Tibial artery (tissue), 4 donors: ENCODE measurements around the gene MFAP4.

Experiments
- DNase-seq, 2 donors: peaks; one replicate each; pipeline ENCODE4 v3.0.0-alpha.2; 2019
- H3K27ac ChIP-seq, 2 donors: fragments of 200-600 bp; sonication (generic) in 1 of 2; 1 replicate in 1 of 2; 2 replicates in 1 of 2; pipeline ENCODE4 v1.5.1; 2018 to 2019; ENCODE audit warnings: mild to moderate bottlenecking in 1 of 2
- H3K27me3 ChIP-seq, 2 donors: fragments of 200-600 bp; sonication (generic) in 1 of 2; one replicate each; pipeline versions ENCODE4 v1.5.1 to v1.6.0; 2016 to 2019
- H3K36me3 ChIP-seq, 3 donors: fragments of 200-600 bp; sonication (generic) in 2 of 3; one replicate each; pipeline ENCODE4 v1.5.1; 2016 to 2019; ENCODE audit warnings: mild to moderate bottlenecking in 2 of 3
- H3K4me1 ChIP-seq, 4 donors: fragments of 200-600 bp; sonication (generic) in 2 of 4; 1 replicate in 3 of 4; 2 replicates in 1 of 4; pipeline ENCODE4 v1.5.1; 2016 to 2019
- H3K4me3 ChIP-seq, 2 donors: fragments of 200-600 bp; sonication (generic) in 1 of 2; 1 replicate in 1 of 2; 2 replicates in 1 of 2; pipeline ENCODE4 v1.5.1; 2018 to 2019; ENCODE audit warnings: mild to moderate bottlenecking in 2 of 2
- H3K9me3 ChIP-seq, 3 donors: fragments of 200-600 bp; sonication (generic) in 1 of 3; one replicate each; pipeline ENCODE4 v1.5.1; 2016 to 2019
- intact Hi-C: fragments of 100-400 bp; cut with DNase I; formaldehyde crosslinking; loops from one replicate; pipeline ENCODE4 v1.15.0; 2023; ENCODE audit warnings: low total_unique reads
- TF ChIP-seq, protein P1 (sequence below), 2 experiments: fragments of 200-600 bp in 1 of 2; fragments of 450-650 bp in 1 of 2; IDR thresholded peaks; one replicate each; pipeline ENCODE4 v1.5.1; 2017 to 2019; ENCODE audit warnings: antibody characterized with exemption in 2 of 2, mild to moderate bottlenecking in 1 of 2, moderate library complexity in 1 of 2

MFAP4 gene

DNA sequence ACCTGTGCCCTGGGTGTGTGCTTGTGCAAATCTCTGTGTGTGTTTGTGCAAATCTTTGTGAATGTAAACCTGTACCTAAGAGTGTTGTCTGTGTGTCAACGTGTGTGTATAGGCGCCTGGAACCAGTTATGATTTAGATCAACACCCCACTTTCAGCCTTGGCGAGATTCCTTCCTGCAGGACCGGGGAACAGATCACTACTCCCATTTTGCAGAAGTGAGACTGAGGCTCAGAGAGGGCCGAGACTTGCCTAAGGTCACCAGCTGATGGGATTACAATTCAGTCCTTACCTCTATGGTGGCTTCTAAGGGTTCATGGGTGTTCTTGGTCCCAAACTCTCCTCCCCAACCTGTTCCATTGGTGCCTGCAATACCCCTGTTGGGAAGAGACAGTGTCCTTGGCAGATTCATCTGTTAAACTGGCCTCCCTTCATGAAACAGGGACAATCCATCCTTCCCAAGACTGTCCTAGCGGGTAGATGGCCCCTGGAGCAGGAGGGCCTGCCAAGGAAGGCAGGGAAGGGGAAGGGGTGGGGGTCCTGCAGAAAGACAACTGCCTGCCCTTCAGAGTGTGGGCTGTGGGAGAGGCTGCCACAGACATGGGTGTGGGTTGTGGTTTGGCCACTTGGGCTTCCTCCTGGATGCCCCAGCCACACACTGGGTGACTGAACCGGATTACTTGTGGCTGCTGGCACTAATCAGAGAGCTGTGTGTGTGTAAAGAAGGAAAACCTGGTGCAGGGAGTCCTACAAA is 15.6 kb downstream of the MFAP4 start:
- H3K27ac ChIP-seq, result no peak overlapping the region
- no peaks in the 10 kb centered on the region for H3K9me3 ChIP-seq
- no peaks in the 10 kb centered on the region for H3K27me3 ChIP-seq
- H3K36me3 ChIP-seq, result no peaks in the 10 kb centered on the region
- H3K4me1 ChIP-seq, result peaks cover 0 to 27% (median 9%) of the 10 kb centered on the region in 4 donors
- intact Hi-C loops, result no loop called here
- TF ChIP-seq, protein P1, sequence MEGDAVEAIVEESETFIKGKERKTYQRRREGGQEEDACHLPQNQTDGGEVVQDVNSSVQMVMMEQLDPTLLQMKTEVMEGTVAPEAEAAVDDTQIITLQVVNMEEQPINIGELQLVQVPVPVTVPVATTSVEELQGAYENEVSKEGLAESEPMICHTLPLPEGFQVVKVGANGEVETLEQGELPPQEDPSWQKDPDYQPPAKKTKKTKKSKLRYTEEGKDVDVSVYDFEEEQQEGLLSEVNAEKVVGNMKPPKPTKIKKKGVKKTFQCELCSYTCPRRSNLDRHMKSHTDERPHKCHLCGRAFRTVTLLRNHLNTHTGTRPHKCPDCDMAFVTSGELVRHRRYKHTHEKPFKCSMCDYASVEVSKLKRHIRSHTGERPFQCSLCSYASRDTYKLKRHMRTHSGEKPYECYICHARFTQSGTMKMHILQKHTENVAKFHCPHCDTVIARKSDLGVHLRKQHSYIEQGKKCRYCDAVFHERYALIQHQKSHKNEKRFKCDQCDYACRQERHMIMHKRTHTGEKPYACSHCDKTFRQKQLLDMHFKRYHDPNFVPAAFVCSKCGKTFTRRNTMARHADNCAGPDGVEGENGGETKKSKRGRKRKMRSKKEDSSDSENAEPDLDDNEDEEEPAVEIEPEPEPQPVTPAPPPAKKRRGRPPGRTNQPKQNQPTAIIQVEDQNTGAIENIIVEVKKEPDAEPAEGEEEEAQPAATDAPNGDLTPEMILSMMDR (IDR thresholded peaks at IDR 0.05), result no peak
- DNase-seq, result peak in 1 of 2 donors; percentile 2
- no peak overlapping the region for H3K4me3 ChIP-seq

DNA sequence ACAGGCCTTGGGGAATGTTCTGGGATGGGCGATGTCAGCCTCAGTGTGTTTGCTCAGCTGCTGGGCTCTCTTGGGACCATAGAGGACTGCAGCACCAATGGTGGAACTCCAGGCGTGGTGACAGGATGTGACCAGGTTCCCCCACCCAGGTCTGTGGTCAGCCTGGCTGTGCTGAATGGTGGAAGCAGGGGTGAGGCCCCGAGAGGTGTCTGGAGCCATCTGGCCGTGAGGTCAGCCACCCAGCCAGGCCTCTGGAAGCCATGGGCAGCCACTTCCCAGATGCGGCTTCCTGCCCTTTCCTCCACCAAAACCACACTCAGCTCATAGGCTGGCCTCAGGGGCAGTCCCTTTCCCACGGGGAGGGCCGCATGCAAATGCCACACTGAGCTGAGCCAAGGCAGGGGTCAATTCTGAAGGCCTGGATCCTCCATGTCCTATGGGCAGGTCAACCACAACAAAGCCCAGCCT is 16.5 kb downstream of the MFAP4 start:
- peak in 1 of 2 donors; percentile 28 for DNase-seq

DNA sequence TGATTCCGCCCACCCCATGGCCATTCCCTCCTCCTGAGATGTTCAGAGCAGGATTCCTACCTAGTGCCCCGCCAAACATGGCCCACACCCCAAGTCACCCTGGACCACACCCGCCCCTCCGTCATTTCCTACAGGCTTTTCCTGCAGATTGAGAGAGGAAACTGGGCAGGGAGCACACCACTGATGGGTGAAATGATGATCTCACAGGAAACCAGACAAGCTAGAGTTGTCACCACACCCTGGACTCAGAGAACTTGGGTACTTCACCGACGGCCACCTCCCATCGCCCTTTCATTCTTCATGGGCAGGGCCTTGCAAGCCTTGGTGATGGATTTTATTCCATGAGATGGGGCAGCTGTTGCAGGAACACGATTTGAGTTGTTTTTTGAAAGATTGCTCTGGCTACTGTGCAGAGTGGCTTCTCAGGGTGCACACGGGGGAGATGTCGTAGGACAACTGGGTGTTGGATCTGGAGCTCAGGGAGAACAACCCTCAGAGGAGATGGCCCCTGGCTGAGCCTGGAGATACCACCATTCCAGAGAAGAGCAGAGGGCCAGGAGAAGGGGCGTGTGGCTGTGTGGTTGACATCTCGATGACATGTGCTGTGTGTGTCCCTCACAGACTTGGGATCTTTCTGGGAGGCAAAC is 17.0 kb downstream of the MFAP4 start:
- Histone ChIP-seq H3K27me3 (no peaks in the 10 kb centered on the region), H3K27ac (peak overlapping the region in 1 of 2 donors; percentile 22), H3K36me3 (no peaks in the 10 kb centered on the region), H3K4me3 (no peak overlapping the region), H3K4me1 (peaks cover 0 to 27% (median 9%) of the 10 kb centered on the region in 4 donors), H3K9me3 (no peaks in the 10 kb centered on the region)
- intact Hi-C loops, result loop anchor here (10.0 kb wide), 1 partner anchor 45 kb away; the partner anchor contains the start of gene RNF112
- DNase-seq, result peak in 1 of 2 donors; percentile 22
- TF ChIP-seq, protein P1 (IDR thresholded peaks at IDR 0.05), result no peak

More for the DNA sequence above, 16.5 kb downstream of the MFAP4 start:
- TF ChIP-seq, protein P1 (IDR thresholded peaks at IDR 0.05), result no peak
- Histone ChIP-seq H3K9me3 (no peaks in the 10 kb centered on the region), H3K27ac (peak overlapping the region in 1 of 2 donors; percentile 22), H3K4me3 (no peak overlapping the region), H3K27me3 (no peaks in the 10 kb centered on the region), H3K4me1 (peaks cover 0 to 27% (median 9%) of the 10 kb centered on the region in 4 donors), H3K36me3 (no peaks in the 10 kb centered on the region)
- intact Hi-C loops, result no loop called here

DNA sequence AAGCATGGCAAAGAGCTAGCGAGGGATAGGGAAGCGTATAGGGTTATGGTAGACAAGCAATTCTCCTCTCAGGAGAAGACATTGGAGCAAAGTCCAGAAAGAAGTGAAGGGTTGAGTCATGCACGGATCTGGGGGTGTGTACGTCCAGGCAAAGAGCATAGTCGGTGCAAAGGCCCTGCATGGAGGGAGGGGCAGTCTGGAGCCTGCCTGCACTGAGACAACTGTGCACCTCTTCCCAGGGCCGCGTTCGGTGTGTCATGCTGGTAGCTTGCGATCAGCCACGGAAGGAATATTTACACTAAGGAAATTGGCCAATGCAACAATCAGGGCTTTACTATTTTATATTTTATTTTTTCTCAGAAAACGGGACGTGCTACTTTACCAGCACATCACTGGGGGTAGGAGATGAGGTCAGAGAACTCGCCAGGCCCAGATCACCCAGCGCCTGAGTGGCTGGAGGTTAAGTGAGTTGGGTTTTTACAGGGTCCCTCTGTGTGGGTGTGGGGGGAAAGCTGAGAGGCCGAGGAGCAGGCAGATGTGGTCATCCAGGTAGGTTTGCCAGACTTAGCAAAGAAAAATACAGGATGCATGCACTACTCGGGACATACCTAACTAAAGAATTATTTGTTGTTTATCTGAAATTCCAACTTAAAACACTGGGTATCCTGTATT is 17.7 kb downstream of the MFAP4 start:
- TF ChIP-seq, protein P1 (IDR thresholded peaks at IDR 0.05), result no peak
- DNase-seq, result peak in 1 of 2 donors; percentile 15
- H3K4me3 ChIP-seq, result no peak overlapping the region
- H3K9me3 ChIP-seq, result no peaks in the 10 kb centered on the region
- peaks cover 0 to 27% (median 12%) of the 10 kb centered on the region in 4 donors for H3K4me1 ChIP-seq
- intact Hi-C loops, result loop anchor here (10.0 kb wide), 1 partner anchor 46 kb away; the partner anchor contains the start of gene RNF112
- peak overlapping the region in 1 of 2 donors; percentile 66 for H3K27ac ChIP-seq
- no peaks in the 10 kb centered on the region for H3K36me3 ChIP-seq
- H3K27me3 ChIP-seq, result no peaks in the 10 kb centered on the region

DNA sequence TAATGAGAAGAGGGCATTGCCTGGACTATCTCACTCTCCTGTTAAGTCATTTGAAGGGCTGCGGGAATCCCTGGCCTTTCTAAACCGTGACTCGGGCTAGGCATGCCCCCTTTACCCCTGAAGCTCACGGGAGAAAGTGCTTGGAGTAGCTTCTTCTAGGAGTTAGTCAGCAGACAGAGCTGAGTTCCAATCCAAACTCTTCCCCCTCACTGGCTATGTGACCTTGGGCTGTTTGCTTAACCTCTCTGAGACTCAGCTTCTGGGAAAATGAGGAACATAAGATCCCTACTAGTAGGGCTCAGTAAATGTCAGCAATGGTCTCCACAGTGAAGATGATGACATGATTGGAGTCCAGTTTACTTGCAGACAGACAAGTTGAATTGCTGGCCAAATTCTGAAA is 18.8 kb downstream of the MFAP4 start:
- Histone ChIP-seq H3K27me3 (no peaks in the 10 kb centered on the region), H3K4me3 (no peak overlapping the region), H3K4me1 (peaks cover 0 to 30% (median 12%) of the 10 kb centered on the region in 4 donors), H3K9me3 (no peaks in the 10 kb centered on the region), H3K36me3 (no peaks in the 10 kb centered on the region), H3K27ac (peak overlapping the region; percentile 51 to 66)
- no peak for DNase-seq
- TF ChIP-seq, protein P1 (IDR thresholded peaks at IDR 0.05), result no peak
- intact Hi-C loops, result loop anchor here (10.0 kb wide), 1 partner anchor 47 kb away; the partner anchor contains the start of gene RNF112
